ENCODE results near the gene ADGRG6. TPM values are rescaled to one million over a fixed set of nuclear protein-coding genes. Genes with fewer than 3 reads are reported as not detected.

The ADGRG6 gene
- total and polyA plus RNA-seq, 2 donors (not counting 1 experiment from before 2014, with no cell fraction given), result 0.03 TPM; not detected in 1

DNA sequence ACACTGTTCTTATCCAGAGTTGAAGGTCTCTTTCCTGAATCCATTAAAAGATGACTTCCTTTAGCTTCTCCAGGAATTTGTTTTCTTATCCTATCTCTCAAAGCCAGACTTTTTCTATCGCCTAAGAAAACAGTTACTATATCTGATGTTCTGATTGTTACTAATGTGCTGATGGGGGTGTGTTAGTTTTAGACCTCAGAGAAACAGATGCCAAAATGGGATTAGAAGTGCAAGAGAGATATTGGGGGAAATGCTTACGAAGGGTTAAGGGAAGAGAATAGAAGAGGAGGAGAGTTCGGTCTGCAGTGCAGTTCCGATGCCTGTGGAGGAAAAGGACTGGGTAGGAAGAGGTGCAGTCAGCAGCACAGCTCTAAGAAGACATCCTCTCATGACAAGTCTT is 35.7 kb upstream of the ADGRG6 start:
- H3K9ac ChIP-seq (ENCODE audit: low read length), result no peak overlapping the region
- H3K4me3 ChIP-seq (ENCODE audit: control extremely low read depth in 1 of 5, extremely low read depth in 1 of 5, insufficient read depth in 1 of 5, low read depth in 2 of 5, low read length in 4 of 5), result no peak overlapping the region
- POLR2A ChIA-PET, result no interaction called here
- ATAC-seq (ENCODE audit: low read depth) (no peak), DNase-seq (no peak)
- H4K20me1 ChIP-seq (ENCODE audit: control insufficient read depth, insufficient read depth, low read length, poor library complexity, severe bottlenecking), result no peaks in the 10 kb centered on the region
- no peak overlapping the region for H3K4me2 ChIP-seq (replicated peaks; ENCODE audit: low read depth, low read length, poor library complexity, severe bottlenecking)
- no peaks in the 10 kb centered on the region for H3K4me1 ChIP-seq (ENCODE audit: control insufficient read depth in 2 of 2, insufficient read depth in 2 of 2, low read length in 2 of 2)
- WGBS (ENCODE audit: insufficient coverage), result 100% methylated on average over 2 of the region's 4 CpGs
- H3K79me2 ChIP-seq (ENCODE audit: control insufficient read depth, insufficient read depth, low read length), result no peaks in the 10 kb centered on the region
- H3K27ac ChIP-seq (ENCODE audit: low read length in 2 of 2), result no peak overlapping the region
- TF ChIP-seq, protein P1, sequence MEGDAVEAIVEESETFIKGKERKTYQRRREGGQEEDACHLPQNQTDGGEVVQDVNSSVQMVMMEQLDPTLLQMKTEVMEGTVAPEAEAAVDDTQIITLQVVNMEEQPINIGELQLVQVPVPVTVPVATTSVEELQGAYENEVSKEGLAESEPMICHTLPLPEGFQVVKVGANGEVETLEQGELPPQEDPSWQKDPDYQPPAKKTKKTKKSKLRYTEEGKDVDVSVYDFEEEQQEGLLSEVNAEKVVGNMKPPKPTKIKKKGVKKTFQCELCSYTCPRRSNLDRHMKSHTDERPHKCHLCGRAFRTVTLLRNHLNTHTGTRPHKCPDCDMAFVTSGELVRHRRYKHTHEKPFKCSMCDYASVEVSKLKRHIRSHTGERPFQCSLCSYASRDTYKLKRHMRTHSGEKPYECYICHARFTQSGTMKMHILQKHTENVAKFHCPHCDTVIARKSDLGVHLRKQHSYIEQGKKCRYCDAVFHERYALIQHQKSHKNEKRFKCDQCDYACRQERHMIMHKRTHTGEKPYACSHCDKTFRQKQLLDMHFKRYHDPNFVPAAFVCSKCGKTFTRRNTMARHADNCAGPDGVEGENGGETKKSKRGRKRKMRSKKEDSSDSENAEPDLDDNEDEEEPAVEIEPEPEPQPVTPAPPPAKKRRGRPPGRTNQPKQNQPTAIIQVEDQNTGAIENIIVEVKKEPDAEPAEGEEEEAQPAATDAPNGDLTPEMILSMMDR (IDR thresholded peaks at IDR 0.05), result no peak
- no peak for TF ChIP-seq EZH2 (IDR thresholded peaks at IDR 0.05; ENCODE audit: borderline replicate concordance, insufficient read depth, low read depth, low read length, poor library complexity, severe bottlenecking)
- no peaks in the 10 kb centered on the region for H3K27me3 ChIP-seq (replicated peaks in 1 of 4; ENCODE audit: control extremely low read depth in 1 of 4, control insufficient read depth in 3 of 4, insufficient read depth in 4 of 4, low read length in 3 of 4)
- Mint-ChIP-seq H3K9me3 (ENCODE audit: insufficient read depth) (no peaks in the 10 kb centered on the region), H3K27me3 (peaks cover 8% of the 10 kb centered on the region), H3K4me3 (no peak overlapping the region), H3K27ac (no peak overlapping the region), H3K4me1 (no peaks in the 10 kb centered on the region)
- no peaks in the 10 kb centered on the region for H3K36me3 ChIP-seq (replicated peaks in 1 of 2; ENCODE audit: control extremely low read depth in 1 of 2, control insufficient read depth in 1 of 2, extremely low read depth in 1 of 2, insufficient read depth in 2 of 2, low read length in 1 of 2)
- CTCF ChIA-PET, result no interaction called here
- no peaks in the 10 kb centered on the region for H3K9me3 ChIP-seq (ENCODE audit: control extremely low read depth in 1 of 3, control insufficient read depth in 2 of 3, insufficient read depth in 1 of 3, low read length in 2 of 3)
- intact Hi-C loops (cut with micrococcal nuclease), result no loop called here
- no peak overlapping the region for H2AFZ ChIP-seq (ENCODE audit: insufficient read depth, low read depth, low read length, poor library complexity, severe bottlenecking)

DNA sequence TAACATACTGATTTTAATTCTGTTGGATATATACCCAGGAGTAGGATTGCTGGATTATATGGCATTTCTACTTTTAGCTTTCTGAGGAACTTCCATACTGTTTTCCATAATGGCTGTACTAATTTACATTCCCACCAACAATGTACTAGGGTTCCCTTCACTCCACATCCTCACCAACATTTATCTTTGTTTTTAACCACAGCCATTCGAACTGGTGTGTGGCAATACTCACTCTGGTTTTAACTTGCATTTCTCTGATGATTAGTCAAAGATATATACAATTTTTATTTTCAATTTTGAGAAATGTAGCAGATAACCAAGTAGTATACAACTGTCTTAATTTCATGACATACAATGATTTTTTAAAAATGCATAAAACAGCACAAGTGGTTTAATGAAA is 30.3 kb upstream of the ADGRG6 start:
- no peaks in the 10 kb centered on the region for H3K4me1 Mint-ChIP-seq
- Histone ChIP-seq H3K27me3 (replicated peaks in 1 of 4; ENCODE audit: control extremely low read depth in 1 of 4, control insufficient read depth in 3 of 4, insufficient read depth in 4 of 4, low read length in 3 of 4) (no peaks in the 10 kb centered on the region), H3K36me3 (replicated peaks in 1 of 2; ENCODE audit: control extremely low read depth in 1 of 2, control insufficient read depth in 1 of 2, extremely low read depth in 1 of 2, insufficient read depth in 2 of 2, low read length in 1 of 2) (no peaks in the 10 kb centered on the region), H3K4me1 (ENCODE audit: control insufficient read depth in 2 of 2, insufficient read depth in 2 of 2, low read length in 2 of 2) (no peaks in the 10 kb centered on the region), H3K79me2 (ENCODE audit: control insufficient read depth, insufficient read depth, low read length) (no peaks in the 10 kb centered on the region), H3K4me3 (ENCODE audit: control extremely low read depth in 1 of 5, extremely low read depth in 1 of 5, insufficient read depth in 1 of 5, low read depth in 2 of 5, low read length in 4 of 5) (no peak overlapping the region), H2AFZ (ENCODE audit: insufficient read depth, low read depth, low read length, poor library complexity, severe bottlenecking) (no peak overlapping the region), H3K27ac (ENCODE audit: low read length in 2 of 2) (no peak overlapping the region), H3K9me3 (ENCODE audit: control extremely low read depth in 1 of 3, control insufficient read depth in 2 of 3, insufficient read depth in 1 of 3, low read length in 2 of 3) (no peaks in the 10 kb centered on the region), H3K4me2 (replicated peaks; ENCODE audit: low read depth, low read length, poor library complexity, severe bottlenecking) (no peak overlapping the region), H4K20me1 (ENCODE audit: control insufficient read depth, insufficient read depth, low read length, poor library complexity, severe bottlenecking) (no peaks in the 10 kb centered on the region), H3K9ac (ENCODE audit: low read length) (no peak overlapping the region)
- H3K27me3 Mint-ChIP-seq, result peaks cover 7% of the 10 kb centered on the region
- ChIA-PET CTCF (no interaction called here), POLR2A (no interaction called here)
- no peak for DNase-seq
- no peak for TF ChIP-seq EZH2 (IDR thresholded peaks at IDR 0.05; ENCODE audit: borderline replicate concordance, insufficient read depth, low read depth, low read length, poor library complexity, severe bottlenecking)
- TF ChIP-seq, protein P1 (IDR thresholded peaks at IDR 0.05), result no peak
- no CpG with 5 or more reads among the region's 1 CpG for WGBS (ENCODE audit: insufficient coverage)
- H3K27ac Mint-ChIP-seq, result no peak overlapping the region
- no peak overlapping the region for H3K4me3 Mint-ChIP-seq
- ATAC-seq (ENCODE audit: low read depth), result no peak
- H3K9me3 Mint-ChIP-seq (ENCODE audit: insufficient read depth), result no peaks in the 10 kb centered on the region
- intact Hi-C loops (cut with micrococcal nuclease), result no loop called here

All from B cell (primary cell).